ENCODE results near the gene SULT4A1.

GRCh38 chr22:43827926-43828724, 34.2 kb downstream of the SULT4A1 start:
- TF ChIP-seq CTCF (IDR thresholded peaks at IDR 0.05; ENCODE audit: insufficient read depth, low read length) (no peak), POLR2AphosphoS5 (IDR thresholded peaks at IDR 0.05; ENCODE audit: low read depth) (no peak), REST (IDR thresholded peaks at IDR 0.05; ENCODE audit: insufficient replicate concordance, low read depth) (no peak), GABPA (IDR thresholded peaks at IDR 0.05; ENCODE audit: low read depth) (no peak)
